GM12878 (cell line): ENCODE results near the gene ZNF467.

Experiments
- CEBPB ChIP-seq, 2 experiments: fragments of 150-350 bp in 1 of 2; IDR thresholded peaks; 2 replicates each; pipeline ENCODE4 v1.6.1; 2012 to 2014; ENCODE audit warnings: low read depth in 2 of 2, low read length in 2 of 2, borderline replicate concordance in 1 of 2, inconsistent platforms in 1 of 2
- ESRRA ChIP-seq: IDR thresholded peaks from 2 replicates; pipeline ENCODE4 v1.6.1; 2012; ENCODE audit warnings: mild to moderate bottlenecking, low read length, improper control_type of control experiment
- ETV6 ChIP-seq, 2 experiments: fragments of 450-650 bp in 1 of 2; IDR thresholded peaks in 1 of 2; conservative IDR thresholded peaks in 1 of 2; 2 replicates each; pipeline ENCODE4 v1.6.1; 2014; ENCODE audit warnings: antibody characterized with exemption in 1 of 2, borderline replicate concordance in 1 of 2, low read depth in 1 of 2, mild to moderate bottlenecking in 1 of 2, moderate library complexity in 1 of 2
- EZH2 ChIP-seq: IDR thresholded peaks from 2 replicates; pipeline ENCODE4 v1.6.1; 2012; ENCODE audit warnings: low read depth, mild to moderate bottlenecking, control low read depth, inconsistent platforms, low read length, borderline replicate concordance; ENCODE audit not compliant: control insufficient read depth
- HDGF ChIP-seq: fragments of 450-650 bp; IDR thresholded peaks from 2 replicates; pipeline ENCODE4 v1.6.1; 2016; ENCODE audit warnings: antibody characterized with exemption
- MXI1 ChIP-seq: fragments of 150-350 bp; IDR thresholded peaks from 2 replicates; pipeline ENCODE4 v1.6.1; 2011; ENCODE audit warnings: low read depth, mild to moderate bottlenecking, inconsistent platforms, low read length, improper control_type of control experiment
- MYB ChIP-seq: fragments of 150-350 bp; IDR thresholded peaks from 2 replicates; pipeline ENCODE4 v1.6.1; 2014; ENCODE audit warnings: mild to moderate bottlenecking, low read depth, low read length, borderline replicate concordance
- POLR2AphosphoS5 ChIP-seq: IDR thresholded peaks from 2 replicates; pipeline ENCODE4 v1.6.1; 2011; ENCODE audit warnings: mild to moderate bottlenecking, low read length, inconsistent platforms
- TCF12 ChIP-seq: IDR thresholded peaks from 2 replicates; pipeline ENCODE4 v1.6.1; 2011; ENCODE audit warnings: low read depth, mild to moderate bottlenecking, low read length
- TF ChIP-seq, protein P1 (sequence below): IDR thresholded peaks from 2 replicates; pipeline ENCODE4 v1.6.1; 2011; ENCODE audit warnings: mild to moderate bottlenecking, low read depth, low read length, moderate library complexity; ENCODE audit not compliant: insufficient replicate concordance
- TF ChIP-seq, protein P2 (sequence below): IDR thresholded peaks from 2 replicates; pipeline ENCODE4 v1.6.1; 2012; ENCODE audit warnings: low read depth, low read length, improper control_type of control experiment
- TF ChIP-seq, protein P3 (sequence below), 3 experiments: IDR thresholded peaks in 2 of 3; conservative IDR thresholded peaks in 1 of 3; 2 replicates each; pipeline ENCODE4 v1.5.1; 2011; ENCODE audit warnings: low read depth in 3 of 3, low read length in 3 of 3, mild to moderate bottlenecking in 3 of 3, control low read depth in 2 of 3, moderate library complexity in 2 of 3, inconsistent platforms in 1 of 3, mixed read lengths in 1 of 3; ENCODE audit not compliant: control insufficient read depth in 2 of 3, insufficient read depth in 1 of 3; ENCODE audit errors: extremely low read depth in 1 of 3
- TF ChIP-seq, protein P4 (sequence below): IDR thresholded peaks from 2 replicates; pipeline ENCODE4 v1.6.1; 2011; ENCODE audit warnings: low read depth, low read length, improper control_type of control experiment, borderline replicate concordance

DNA sequence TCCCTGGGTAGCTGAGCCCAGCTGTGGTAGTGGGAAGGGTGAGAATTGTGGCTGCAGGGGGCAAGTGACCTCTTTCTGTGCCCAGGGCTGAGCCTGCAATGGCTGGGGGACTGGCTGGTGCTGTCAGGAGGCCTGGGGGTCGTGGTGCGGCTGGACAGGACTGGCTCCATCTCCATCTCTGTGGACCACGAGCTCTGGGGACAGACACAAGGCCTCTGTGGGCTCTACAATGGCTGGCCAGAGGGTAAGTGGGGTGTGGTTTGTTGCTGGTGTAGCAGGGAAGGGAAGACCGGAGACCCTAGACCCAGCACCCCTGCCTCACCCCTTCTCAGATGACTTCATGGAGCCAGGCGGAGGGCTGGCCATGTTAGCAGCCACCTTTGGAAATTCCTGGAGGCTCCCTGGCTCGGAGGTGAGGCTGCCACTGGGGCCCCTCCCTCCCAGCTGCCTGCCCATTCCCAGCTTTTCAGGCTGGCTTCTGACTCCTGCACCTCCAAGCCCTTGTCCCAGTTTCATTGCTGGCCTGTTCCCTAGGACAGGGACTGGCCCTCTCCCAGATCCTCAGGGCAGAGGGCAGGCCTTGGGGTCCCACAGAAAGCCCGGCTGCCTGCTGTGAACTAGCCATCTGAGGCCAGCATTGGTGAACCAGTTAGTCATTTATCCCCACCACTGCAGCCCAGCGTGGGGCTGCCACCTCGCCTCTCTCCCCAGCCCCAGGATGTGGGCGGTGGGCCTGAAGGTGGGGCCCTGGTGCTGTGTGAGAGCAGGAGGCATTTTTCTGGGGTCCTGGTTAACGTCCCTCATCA lies 5.5 kb upstream of the ZNF467 start:
- TF ChIP-seq, protein P1, sequence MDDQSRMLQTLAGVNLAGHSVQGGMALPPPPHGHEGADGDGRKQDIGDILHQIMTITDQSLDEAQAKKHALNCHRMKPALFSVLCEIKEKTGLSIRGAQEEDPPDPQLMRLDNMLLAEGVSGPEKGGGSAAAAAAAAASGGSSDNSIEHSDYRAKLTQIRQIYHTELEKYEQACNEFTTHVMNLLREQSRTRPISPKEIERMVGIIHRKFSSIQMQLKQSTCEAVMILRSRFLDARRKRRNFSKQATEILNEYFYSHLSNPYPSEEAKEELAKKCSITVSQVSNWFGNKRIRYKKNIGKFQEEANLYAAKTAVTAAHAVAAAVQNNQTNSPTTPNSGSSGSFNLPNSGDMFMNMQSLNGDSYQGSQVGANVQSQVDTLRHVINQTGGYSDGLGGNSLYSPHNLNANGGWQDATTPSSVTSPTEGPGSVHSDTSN = no peak
- TF ChIP-seq, protein P2, sequence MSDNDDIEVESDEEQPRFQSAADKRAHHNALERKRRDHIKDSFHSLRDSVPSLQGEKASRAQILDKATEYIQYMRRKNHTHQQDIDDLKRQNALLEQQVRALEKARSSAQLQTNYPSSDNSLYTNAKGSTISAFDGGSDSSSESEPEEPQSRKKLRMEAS = no peak
- TF ChIP-seq MXI1 = no peak
- TF ChIP-seq, protein P3, sequence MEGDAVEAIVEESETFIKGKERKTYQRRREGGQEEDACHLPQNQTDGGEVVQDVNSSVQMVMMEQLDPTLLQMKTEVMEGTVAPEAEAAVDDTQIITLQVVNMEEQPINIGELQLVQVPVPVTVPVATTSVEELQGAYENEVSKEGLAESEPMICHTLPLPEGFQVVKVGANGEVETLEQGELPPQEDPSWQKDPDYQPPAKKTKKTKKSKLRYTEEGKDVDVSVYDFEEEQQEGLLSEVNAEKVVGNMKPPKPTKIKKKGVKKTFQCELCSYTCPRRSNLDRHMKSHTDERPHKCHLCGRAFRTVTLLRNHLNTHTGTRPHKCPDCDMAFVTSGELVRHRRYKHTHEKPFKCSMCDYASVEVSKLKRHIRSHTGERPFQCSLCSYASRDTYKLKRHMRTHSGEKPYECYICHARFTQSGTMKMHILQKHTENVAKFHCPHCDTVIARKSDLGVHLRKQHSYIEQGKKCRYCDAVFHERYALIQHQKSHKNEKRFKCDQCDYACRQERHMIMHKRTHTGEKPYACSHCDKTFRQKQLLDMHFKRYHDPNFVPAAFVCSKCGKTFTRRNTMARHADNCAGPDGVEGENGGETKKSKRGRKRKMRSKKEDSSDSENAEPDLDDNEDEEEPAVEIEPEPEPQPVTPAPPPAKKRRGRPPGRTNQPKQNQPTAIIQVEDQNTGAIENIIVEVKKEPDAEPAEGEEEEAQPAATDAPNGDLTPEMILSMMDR (IDR thresholded peaks at IDR 0.05 in 2 of 3, conservative IDR thresholded peaks at IDR 0.05 in 1 of 3; ENCODE audit: control insufficient read depth in 2 of 3, extremely low read depth in 1 of 3, insufficient read depth in 1 of 3, low read depth in 3 of 3, low read length in 3 of 3) = no peak
- no peak for TF ChIP-seq TCF12
- no peak for TF ChIP-seq HDGF
- TF ChIP-seq, protein P4, sequence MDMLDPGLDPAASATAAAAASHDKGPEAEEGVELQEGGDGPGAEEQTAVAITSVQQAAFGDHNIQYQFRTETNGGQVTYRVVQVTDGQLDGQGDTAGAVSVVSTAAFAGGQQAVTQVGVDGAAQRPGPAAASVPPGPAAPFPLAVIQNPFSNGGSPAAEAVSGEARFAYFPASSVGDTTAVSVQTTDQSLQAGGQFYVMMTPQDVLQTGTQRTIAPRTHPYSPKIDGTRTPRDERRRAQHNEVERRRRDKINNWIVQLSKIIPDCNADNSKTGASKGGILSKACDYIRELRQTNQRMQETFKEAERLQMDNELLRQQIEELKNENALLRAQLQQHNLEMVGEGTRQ = no peak
- TF ChIP-seq ETV6 (conservative IDR thresholded peaks at IDR 0.05 in 1 of 2, IDR thresholded peaks at IDR 0.05 in 1 of 2; ENCODE audit: borderline replicate concordance in 1 of 2, low read depth in 1 of 2) = no peak
- TF ChIP-seq CEBPB (IDR thresholded peaks at IDR 0.05; ENCODE audit: borderline replicate concordance in 1 of 2, low read depth in 2 of 2, low read length in 2 of 2) = no peak
- TF ChIP-seq EZH2 = no peak
- no peak for TF ChIP-seq ESRRA
- TF ChIP-seq POLR2AphosphoS5 = no peak
- TF ChIP-seq MYB = no peak
